GM12892 (cell line): ENCODE measurements around the gene ADAM30.

Source experiments
- DNase-seq: peaks from one replicate; pipeline ENCODE4 v3.0.0; 2011; ENCODE audit not compliant: insufficient read length
- FAIRE-seq: peaks from 2 replicates; lab custom pipeline; 2011; peaks lifted over from hg19 to GRCh38; lab: Jason Lieb, UNC
- POLR2A ChIP-seq: IDR thresholded peaks from 2 replicates; pipeline ENCODE4 v1.6.1; 2011; ENCODE audit warnings: low read depth, low read length, control low read depth
- POLR2AphosphoS5 ChIP-seq: IDR thresholded peaks from 2 replicates; pipeline ENCODE4 v1.6.1; 2011; ENCODE audit warnings: low read depth, low read length, control low read depth
- TAF1 ChIP-seq: IDR thresholded peaks from 2 replicates; pipeline ENCODE4 v1.6.1; 2011; ENCODE audit warnings: low read depth, mild to moderate bottlenecking, control low read depth, low read length, borderline replicate concordance

Gene ADAM30

GRCh38 chr1:119920104-119920968 is 24.0 kb upstream of the ADAM30 start:
- TF ChIP-seq POLR2AphosphoS5: no peak
- TF ChIP-seq POLR2A: no peak
- no peak for FAIRE-seq
- no peak for DNase-seq

GRCh38 chr1:119919241-119919640 is 22.9 kb upstream of the ADAM30 start:
- DNase-seq (no peak), FAIRE-seq (no peak)
- TF ChIP-seq TAF1 (no peak), POLR2A (no peak), POLR2AphosphoS5 (no peak)

DNA sequence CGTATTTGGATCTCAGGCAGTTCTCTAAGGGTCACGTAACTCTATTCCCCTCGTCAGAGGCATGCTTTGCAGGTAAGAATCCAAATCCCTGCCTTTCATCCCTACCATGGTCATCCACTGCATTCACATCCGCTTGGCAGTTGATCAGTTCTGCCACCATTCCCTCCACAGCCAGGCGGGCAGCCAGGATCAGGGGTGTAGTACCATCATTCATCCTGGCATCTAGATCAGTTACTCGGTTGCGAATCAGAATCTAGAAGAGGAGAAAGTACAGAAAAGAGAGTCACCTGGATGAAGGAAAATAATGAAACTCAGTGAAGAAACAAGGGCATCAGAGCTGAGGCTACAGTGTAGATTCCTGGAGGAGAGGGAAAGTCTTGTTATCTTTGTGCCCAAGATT is 22.0 kb upstream of the ADAM30 start:
- DNase-seq (no peak), FAIRE-seq (no peak)
- TF ChIP-seq TAF1: no peak
- no peak for TF ChIP-seq POLR2AphosphoS5
- TF ChIP-seq POLR2A: no peak

DNA sequence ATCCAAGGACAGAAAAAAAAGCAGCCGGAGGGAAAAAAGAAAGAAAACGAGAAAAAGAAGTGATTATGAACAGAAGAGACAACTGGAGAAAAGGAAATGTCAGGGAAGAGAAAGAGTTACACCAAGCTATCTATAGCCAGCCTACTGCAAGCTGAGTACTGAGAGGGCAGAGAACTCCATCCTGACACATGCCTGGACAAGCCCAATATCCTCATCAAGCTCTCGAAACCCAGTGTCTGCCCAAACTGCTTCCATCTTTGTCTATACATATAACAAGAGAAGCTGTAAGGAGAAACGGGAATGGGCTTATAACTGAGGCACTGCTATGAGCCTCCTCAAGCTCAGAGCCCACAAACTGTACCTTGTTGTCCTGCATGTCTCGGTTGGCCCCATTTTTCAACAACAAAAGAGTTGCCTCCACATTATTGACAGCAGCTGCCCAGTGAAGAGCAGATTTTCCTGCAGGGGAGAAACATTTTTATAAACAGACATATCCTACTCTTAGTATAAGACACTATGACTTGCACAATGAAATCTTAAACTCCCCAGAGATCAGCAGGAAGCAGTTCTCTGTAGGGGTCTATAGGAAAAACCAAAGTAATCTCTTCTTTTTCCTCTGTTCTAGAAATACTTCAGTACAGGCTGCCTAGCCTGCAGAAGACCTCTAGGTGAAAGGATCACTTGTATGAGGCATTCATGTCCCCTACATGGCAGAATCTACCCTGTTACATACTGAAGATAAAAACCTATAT is 21.2 kb upstream of the ADAM30 start:
- DNase-seq (no peak), FAIRE-seq (no peak)
- no peak for TF ChIP-seq POLR2AphosphoS5
- no peak for TF ChIP-seq TAF1
- no peak for TF ChIP-seq POLR2A

GRCh38 chr1:119915517-119915916 is 19.2 kb upstream of the ADAM30 start:
- no peak for FAIRE-seq
- TF ChIP-seq TAF1: no peak
- TF ChIP-seq POLR2AphosphoS5: no peak
- TF ChIP-seq POLR2A: no peak
- no peak for DNase-seq

DNA sequence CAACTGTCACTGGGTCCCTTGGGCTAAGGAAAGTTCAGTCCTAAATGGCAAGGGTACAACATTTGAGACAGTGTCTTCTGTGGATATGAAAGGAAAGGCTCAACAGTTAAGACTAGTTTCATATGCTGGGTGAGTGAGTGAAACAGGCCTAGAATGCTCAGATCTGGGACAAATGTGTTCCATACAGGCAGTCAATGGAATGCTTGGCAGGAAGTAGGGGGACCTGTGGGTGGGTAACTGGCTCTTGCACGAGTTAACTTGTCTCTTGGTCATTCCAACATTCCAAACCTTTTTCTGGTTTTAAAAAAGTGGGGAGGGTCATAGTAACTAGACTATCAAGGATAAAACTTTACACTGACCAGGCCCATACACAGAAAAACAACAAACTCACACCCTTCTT is 17.8 kb upstream of the ADAM30 start:
- TF ChIP-seq POLR2A (no peak), POLR2AphosphoS5 (no peak), TAF1 (no peak)
- FAIRE-seq: no peak

DNA sequence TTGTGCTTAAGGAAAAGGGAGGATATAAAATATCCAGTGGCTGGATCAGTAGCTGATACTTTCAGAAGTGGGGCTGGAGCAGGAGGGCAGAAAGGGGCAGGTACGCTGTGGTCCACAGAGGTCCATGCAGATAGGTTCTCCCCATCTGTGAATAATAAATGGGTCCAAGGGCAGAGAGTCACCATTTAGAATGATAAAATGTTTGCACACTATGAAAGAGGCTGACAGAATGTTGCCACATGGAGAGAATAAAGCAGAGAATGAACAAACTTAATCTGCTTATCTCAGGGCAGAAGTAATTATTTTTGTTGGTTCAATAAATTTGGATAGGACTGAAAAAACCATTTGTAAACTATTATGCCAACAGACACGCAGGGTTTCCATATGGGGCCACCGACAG is 16.6 kb upstream of the ADAM30 start:
- no peak for TF ChIP-seq POLR2AphosphoS5
- no peak for TF ChIP-seq TAF1
- TF ChIP-seq POLR2A: no peak
- no peak for DNase-seq
- no peak for FAIRE-seq

More for the DNA sequence above, 17.8 kb upstream of the ADAM30 start:
- no peak for DNase-seq

DNA sequence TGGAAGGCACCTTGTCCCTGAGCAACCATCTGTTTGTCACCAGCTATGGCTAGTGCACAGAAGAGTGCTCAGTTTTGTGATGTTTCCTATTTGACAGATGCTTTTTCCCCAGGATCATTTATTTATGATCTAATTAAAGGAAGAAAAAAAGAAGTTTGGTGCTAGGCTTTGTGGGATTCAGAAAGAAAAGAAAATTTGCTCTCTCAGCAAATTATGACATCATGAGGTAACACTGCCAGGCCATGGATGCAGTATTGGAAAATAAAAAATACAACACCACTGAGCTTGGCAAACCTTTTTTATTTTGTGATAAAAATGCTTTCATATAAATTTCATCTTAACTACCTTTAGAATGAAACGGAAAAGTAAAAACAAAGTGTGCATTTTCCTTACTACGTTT is 15.5 kb upstream of the ADAM30 start:
- DNase-seq (no peak), FAIRE-seq (no peak)
- no peak for TF ChIP-seq POLR2A
- TF ChIP-seq POLR2AphosphoS5: no peak
- no peak for TF ChIP-seq TAF1

- TF ChIP-seq POLR2AphosphoS5 (no peak), POLR2A (no peak), TAF1 (no peak)
- FAIRE-seq (no peak), DNase-seq (no peak)
Measured at GRCh38 chr1:119910618-119911017, 14.3 kb upstream of the ADAM30 start.

GRCh38 chr1:119909890-119910596 is 13.7 kb upstream of the ADAM30 start:
- TF ChIP-seq POLR2AphosphoS5 (no peak), POLR2A (no peak), TAF1 (no peak)
- FAIRE-seq (peak; percentile 50), DNase-seq (no peak)

DNA sequence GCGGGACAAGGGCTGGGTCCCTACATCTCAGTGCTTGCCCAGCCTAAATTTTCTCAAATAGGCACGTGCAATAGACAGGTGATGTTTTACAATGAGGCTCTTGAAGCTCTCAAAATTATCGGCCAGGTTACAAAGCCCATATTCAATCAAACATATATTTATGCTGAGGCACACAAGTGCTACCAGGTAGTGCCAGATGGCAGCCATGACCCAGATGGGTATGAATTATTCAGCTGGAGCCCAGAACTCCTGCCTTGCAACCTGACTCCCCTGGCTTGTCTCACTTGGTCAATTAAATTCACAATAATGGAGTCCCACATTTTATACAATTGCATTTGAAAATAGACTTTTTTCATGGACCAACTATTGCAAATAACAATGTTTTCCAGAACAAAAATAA is 12.3 kb upstream of the ADAM30 start:
- FAIRE-seq (no peak), DNase-seq (no peak)
- no peak for TF ChIP-seq POLR2A
- TF ChIP-seq POLR2AphosphoS5: no peak
- TF ChIP-seq TAF1: no peak
